HG03280 (cell line): Measurements from ENCODE around the gene KIAA1755.

ENCODE experiments used
- ATAC-seq: cut with Tn5 transposase; IDR thresholded peaks from one replicate; pipeline ENCODE4 v1.9.1; 2021; ENCODE audit warnings: mild to moderate bottlenecking, moderate library complexity; ENCODE audit not compliant: unreplicated experiment

Gene KIAA1755

DNA sequence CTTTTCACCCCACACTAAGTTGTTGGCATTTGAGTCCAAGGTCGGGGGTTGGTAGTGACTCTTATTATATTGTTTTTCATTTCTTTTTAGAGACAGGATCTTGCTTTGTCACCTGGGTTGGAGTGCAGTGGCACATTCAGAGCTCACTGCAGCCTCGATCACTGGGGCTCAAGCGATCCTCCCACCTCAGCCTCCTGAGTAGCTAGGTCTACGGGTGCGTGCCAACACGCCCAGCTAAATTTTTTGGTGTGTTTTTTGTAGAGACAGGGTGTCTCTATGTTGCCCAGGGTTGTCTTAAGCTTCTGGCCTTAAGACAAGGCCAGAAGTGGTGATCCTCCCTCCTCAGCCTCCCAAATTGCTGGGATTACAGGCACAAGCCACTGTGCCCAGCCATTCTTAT is 70.4 kb downstream of the KIAA1755 start:
- ATAC-seq, result no peak

DNA sequence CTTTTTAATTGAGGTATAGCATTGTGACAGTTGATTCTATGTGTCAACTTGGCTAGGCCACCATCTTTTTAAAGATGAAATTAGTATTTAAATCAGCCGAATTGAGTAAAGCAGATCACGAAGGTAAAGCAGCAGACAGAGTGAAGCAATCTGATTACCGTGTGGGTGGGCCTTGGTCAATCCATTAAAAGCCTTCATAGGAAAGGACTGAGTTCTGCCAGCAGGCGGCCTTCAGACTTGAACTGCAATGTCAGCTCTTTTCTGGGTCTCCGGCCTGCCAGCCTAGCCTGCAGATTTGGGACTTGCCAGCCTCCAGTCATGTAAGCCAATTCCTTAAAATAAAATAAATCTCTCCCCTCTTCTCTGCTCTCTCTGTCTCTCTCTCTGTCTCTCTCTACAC is 73.0 kb downstream of the KIAA1755 start:
- ATAC-seq, result no peak

- no peak for ATAC-seq
These were observed 73.7 kb downstream of the KIAA1755 start for GRCh38 chr20:38186788-38187221.

GRCh38 chr20:38184101-38184500 is 76.4 kb downstream of the KIAA1755 start:
- no peak for ATAC-seq

DNA sequence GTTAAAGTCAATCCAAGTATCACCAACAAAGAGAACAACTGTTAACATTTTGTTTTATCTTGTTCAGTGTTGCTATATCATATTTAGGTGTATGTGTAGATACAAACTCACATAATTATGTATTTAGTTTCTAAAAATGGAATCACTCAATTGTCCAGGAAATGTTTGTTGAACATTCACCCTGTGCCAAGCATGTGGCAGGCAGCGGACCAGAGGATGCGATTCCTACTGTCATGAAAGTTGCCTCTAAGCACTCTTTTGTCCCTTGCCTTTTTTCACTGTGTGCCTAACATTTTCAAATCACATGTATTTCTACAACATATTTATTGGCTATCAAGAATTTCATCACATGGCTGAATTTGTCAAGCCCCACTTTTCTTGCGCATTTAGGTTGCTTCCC is 78.6 kb downstream of the KIAA1755 start:
- ATAC-seq, result no peak

- no peak for ATAC-seq
These were observed 79.2 kb downstream of the KIAA1755 start for GRCh38 chr20:38181207-38181801.

GRCh38 chr20:38180781-38181180 is 79.8 kb downstream of the KIAA1755 start:
- no peak for ATAC-seq

DNA sequence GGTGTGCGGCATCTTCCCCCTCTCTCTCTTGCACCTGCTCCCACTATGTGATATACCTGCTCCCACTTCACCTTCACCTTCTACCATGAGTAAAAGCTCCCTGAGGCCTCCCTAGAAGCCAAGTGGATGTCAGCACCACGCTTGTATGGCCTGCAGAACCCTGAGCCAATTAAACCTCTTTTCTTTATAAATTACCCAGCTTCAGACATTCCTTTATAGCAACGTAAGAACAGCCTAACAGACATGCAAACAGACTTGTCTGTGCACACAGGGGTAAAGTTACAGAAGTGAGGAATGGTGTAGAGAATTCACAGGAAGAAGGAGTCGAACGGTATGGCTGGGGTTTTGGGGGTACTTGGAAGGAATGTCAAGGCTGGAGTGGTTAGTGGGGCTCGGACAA is 80.7 kb downstream of the KIAA1755 start:
- no peak for ATAC-seq

- no peak for ATAC-seq
These were observed 82.0 kb downstream of the KIAA1755 start for GRCh38 chr20:38178581-38178980.

DNA sequence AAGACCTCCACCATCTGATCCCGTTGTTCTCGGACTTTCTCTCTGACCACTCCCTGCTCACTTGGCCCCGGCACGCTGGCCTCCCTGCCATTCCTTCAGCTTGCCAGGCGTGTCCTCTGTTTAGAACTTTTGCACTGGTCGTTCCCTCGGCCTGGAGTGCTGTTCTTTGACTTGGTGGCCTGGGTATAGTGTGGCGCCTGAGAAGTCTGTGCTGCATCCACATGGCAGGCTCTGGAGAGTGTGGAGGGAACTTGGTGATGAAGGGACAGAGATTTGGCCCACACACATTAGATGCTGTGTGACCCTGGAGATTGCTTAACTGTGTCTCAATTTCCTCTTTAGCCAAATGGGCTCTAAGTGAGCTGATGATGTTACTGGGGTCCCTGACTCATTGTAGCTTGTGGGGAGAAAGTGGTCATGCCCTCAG is 82.5 kb downstream of the KIAA1755 start:
- no peak for ATAC-seq

DNA sequence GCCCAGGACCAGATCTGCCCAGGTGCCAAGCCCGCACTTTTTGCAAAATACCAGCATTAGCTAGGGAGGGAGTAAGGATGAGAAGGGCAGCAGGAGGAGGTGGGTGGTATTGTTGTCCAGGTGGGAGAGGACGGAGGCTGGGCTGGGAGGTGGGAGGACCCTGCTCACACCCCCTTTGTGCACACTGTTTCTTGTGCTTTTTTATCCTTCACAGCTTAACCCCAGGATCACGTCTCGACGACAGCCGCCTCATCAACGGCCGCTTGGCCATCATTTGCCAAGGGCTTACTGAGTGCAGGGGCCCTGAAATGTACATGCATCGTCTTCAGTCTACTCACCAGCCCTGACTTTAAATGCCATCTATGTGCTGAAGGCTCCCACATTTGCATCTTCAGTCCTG is 83.3 kb downstream of the KIAA1755 start:
- ATAC-seq, result no peak

- ATAC-seq, result no peak
These were observed 85.0 kb downstream of the KIAA1755 start for GRCh38 chr20:38175304-38176180.

- no peak for ATAC-seq
These were observed 87.0 kb downstream of the KIAA1755 start for GRCh38 chr20:38173237-38174156.

- no peak for ATAC-seq
These were observed 88.1 kb downstream of the KIAA1755 start for GRCh38 chr20:38172408-38172807.

- no peak for ATAC-seq
These were observed 88.9 kb downstream of the KIAA1755 start for GRCh38 chr20:38171675-38172043.

- ATAC-seq, result no peak
These were observed 89.5 kb downstream of the KIAA1755 start for GRCh38 chr20:38170826-38171674.

GRCh38 chr20:38170219-38170825 is 90.2 kb downstream of the KIAA1755 start:
- ATAC-seq, result no peak

DNA sequence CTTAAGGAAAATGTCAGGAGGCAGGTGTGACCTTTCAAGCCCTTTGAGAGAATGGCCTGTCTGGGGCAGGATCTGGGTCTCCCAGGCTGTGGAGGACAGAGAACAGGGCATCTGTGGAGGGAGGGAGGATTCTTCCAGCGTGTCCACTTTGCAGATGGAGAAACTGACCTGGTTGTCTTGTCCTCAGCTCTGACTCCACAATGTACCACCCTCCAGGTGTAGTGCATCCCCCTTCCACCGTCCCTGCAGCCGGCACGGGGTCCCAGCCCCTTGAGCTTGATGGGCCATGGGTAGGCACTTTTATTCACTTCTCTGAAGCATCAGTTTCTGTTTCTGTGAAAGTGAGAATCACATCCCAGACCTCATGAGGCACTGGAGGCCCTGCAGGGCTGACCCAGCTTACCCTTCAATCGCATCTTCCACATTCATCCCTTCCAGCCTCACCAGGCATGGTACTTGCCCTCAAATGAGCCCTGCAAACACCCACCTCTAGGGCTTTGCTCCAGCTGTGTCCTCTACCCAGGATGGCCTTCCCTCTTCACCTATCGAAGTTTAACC is 90.8 kb downstream of the KIAA1755 start:
- no peak for ATAC-seq

- no peak for ATAC-seq
These were observed 91.5 kb downstream of the KIAA1755 start for GRCh38 chr20:38168791-38169589.
